HG02852 (cell line): ENCODE measurements around the gene PDGFC.

ENCODE experiments used
- ATAC-seq: cut with Tn5 transposase; IDR thresholded peaks from one replicate; pipeline ENCODE4 v1.9.1; 2021; ENCODE audit warnings: mild to moderate bottlenecking, moderate library complexity; ENCODE audit not compliant: unreplicated experiment

The PDGFC gene

DNA sequence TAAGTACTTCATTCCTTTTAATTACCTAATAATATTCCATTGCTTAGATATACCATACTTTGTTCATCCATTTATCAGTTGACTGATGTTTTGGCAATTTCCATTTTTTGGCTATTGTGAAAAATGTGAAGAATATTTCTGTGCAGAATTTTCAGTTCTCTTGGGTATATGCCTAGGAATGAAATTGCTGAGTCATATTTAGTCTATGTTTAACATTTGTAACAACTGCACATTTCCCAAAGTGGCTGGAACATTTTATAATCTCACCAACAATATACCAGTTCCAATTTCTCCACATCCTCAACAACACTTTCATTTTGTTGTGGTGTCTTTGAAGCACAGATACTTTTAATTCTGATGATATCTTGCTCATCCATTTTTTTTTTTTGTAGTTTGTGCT lies 215.5 kb downstream of the PDGFC start:
- no peak for ATAC-seq

DNA sequence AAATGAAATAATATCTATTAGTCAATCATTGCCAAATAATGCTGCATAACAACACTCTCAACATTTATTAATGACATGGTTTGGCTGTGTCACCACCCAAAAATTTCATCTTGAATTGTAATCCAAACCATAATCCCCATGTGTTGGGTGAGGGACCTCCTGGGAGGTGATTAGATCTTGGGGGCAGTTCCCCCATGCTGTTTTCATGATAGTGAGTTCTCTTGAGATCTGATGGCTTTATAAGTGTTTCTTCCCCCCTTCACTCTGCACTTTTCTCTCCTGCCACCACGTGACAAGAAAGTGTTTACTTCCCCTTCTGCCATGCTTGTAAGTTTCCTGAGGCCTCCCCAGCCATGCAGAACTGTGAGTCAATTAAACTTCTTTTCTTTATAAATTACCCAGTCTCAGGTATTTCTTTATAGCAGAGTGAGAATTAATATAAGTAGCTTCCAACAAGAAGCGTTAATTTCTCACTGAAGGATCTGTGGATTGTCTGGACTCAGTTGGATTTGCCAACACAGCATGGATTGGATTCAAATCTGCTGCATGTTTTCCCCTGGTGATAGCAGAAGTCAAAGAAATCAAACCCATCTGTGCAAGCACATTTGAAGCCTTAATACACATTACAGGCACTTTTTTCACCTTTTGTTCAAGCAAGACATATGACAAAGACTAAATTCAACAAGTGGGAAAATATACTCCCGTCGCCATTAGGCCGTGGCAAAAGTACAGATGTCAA lies 216.6 kb downstream of the PDGFC start:
- ATAC-seq, result no peak

DNA sequence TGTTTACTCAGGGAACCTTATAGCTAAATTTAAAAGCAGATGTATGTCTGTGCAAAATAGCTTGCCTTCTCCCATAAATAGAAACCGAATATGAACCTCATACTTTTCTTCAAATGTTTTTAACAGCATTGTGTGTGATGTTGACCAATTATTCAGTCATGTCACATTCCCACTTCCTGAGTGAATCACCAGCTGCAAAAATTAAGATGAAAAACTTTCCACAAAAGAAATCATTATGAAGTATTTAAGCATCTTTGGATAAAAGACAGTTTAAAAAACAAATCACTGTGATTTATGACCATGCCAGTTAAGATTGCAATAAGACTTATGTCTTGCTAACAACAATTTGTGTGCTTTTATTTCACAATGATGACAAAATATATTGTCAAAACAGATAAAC lies 220.1 kb downstream of the PDGFC start:
- no peak for ATAC-seq

DNA sequence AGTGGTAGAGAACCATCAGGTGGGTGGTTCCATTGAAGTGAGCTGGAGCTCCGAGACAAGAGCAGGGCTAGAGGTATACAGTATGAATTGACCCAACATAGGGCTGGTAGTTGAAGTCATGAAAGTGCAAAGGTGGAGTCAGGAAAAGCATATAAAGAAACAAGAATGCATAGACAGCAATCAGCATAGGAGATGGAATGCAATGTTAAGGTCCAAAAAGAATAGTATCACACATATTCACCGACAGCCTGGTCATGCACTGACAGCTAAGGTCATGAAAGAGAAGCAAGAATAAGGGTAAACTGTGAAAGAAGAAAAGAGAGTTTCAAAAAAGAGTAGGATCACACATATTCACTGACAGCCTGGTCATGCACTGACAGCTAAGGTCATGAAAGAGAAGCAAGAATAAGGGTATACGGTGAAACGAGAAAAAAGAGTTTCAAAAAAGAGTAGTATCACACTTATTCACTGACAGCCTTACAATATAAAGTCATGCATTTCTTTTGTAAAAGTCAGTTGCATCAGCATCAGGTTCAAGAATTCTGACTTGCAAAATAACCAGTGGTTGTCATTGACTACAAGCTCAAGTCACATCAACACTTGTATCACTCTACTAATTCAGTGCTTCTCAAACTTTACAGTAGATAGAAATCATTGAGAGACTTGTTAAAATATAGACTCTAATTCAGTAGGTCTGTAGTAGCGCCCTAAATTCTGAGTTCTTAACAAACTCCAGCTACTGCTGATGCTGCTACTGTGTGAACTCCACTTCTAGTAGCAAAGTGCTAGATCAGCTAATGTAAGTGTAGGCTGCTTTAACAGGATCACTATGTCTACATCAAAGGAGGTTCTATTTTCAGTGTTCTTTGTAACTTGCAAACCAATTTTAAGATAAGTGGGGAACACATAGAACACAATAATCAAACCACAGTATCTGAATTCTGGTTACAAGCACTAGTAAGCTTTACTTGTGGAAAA lies 221.9 kb downstream of the PDGFC start:
- no peak for ATAC-seq

DNA sequence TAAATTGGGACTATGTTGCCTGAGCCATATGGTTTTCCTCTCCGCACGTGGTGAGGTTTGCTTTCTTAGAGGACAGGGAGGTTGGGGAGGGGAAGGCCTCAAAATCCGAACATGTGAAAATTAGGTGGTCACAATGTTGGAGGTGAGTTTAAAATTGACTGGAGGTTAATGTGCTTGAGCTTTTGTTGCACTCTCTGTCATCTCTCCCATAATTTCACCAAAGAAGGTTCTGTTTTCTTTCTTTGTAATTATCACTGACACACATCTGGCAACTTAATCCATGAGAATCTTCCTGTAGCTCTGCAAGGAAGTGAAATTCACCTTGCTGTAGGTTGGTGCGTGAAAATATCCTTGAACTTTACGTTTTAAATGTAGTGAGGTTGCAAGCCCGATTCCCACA lies 225.5 kb downstream of the PDGFC start:
- no peak for ATAC-seq

DNA sequence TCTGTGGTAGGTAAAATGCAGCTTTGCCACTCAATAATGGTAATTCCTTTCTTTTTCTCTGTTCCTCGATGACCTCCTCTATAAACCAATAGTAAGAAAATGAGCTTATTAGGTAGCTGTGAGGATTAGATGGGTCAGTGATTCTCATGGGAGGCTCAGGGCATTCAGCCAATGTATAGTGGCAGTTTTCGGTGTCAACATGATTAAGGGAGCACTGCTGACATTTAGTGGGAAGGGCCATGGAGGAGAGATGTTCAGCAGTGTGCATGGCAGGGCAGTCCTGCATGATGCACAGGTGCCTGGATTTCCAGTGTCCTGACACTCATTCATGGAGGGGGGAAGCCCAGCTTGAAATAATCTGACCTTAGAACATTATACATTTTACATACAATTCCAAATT lies 232.8 kb downstream of the PDGFC start:
- no peak for ATAC-seq

DNA sequence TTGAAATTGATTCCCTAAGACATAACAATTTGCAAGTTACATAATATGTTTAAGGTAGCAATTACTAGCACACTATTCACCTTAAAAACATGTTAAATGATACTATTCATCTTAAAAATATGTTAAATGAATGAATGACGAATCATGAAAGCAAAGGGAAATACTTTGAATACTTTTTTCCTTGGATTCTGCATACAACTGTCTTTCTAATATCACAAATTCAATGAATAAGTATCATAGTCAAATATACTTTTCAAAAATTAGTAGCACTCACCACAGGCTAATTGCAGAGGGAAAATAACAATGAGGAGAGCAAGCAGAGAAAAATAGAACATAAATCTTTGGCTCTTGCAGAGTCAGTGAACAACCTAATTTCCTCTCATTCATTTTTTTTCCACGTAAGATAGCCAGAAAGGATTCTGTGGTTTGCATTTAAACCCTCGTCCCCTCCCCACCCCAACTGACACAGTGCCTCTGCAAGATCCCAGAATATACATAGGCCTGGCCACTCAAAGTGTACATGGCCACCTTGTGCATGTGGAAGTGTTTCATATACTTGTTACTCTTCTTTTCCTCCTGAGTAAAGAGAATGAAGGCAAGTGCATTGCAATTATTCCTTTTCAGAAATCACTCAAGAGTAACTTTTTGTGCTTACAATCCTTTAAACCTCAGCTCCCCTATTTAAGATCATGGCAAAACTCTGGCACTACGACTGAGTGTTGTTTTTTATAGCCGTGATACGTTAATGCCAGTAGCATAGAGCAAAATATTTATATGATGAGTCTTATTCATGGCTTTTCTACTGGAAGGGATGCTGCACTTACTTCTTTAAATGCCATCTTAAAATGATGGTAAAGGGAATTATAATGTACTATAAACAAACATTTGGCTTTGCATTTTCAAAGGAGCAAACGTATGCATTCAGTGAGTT lies 236.4 kb downstream of the PDGFC start:
- no peak for ATAC-seq

DNA sequence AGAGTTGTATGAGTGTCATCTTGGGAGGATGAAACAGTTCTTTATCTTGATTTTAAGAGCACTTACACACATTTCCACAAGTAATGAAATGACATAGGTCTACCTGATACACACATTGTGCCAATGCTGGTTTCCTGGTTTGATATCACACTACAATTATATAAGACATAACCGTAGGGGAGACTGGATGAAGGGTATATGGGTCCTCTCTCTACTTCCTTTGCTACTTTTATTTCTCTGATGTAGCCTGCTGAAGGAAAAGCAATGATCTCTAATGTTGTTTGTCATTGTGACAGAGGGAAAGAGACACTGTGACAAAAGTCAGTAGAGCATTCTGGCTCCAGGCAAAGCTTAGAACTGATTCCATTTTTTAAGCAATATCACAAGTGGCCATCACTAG lies 238.0 kb downstream of the PDGFC start:
- no peak for ATAC-seq

DNA sequence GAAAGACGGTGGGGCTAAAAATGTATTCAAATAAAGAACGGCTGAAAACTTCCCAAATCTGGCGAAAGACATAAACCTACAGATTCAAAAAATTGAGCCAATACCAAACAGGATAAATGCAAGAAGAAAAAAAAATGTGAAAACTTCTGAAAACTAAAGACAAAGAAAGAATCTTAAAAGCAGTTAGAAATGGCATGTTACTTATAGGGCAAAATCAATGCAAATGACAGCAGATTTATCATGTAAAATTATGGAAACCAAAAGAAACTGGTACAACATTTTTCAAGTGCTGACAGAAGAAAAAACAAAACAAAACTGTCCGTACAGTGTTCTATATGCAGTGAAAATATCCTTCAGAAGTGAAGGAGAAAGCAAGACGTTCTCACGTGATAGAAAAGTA lies 239.0 kb downstream of the PDGFC start:
- no peak for ATAC-seq

DNA sequence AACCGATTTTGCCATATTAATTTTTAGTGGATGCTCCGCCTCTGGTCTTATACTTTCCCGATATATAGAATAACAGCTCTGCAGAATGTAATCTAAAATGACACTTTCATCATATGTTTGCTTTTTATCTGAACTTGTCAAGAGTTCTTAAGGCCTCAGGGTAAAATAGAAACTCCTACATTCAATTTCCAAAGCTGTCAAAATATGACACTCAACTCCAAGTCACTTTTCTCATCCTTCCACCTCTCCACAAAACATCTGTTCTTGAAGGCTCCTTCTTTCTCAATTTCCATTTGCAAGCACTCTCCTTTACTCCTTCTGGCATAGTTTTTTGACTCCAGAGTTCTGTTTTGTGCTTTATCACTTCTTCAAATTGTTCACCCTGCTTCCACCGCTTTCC lies 242.2 kb downstream of the PDGFC start:
- ATAC-seq, result no peak

DNA sequence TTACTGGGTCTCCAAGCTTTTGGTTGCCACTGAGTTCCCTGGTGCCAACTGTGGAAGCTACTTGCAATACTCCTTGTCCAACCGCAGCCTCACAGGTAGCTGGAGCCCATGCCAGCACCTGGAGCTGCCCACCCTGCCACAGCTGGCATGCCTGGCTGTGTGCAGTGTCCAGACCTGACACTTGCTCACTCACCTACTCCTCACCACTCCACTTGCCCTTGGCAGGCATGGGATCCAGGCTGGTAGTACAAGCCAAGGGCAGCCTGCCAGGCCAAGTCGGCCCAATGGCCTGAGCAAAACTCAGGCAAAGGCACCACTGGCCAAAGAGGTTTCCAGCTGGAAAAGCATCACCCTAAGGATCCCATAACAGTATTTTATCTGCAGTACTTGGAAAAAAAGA lies 246.3 kb downstream of the PDGFC start:
- ATAC-seq, result no peak

DNA sequence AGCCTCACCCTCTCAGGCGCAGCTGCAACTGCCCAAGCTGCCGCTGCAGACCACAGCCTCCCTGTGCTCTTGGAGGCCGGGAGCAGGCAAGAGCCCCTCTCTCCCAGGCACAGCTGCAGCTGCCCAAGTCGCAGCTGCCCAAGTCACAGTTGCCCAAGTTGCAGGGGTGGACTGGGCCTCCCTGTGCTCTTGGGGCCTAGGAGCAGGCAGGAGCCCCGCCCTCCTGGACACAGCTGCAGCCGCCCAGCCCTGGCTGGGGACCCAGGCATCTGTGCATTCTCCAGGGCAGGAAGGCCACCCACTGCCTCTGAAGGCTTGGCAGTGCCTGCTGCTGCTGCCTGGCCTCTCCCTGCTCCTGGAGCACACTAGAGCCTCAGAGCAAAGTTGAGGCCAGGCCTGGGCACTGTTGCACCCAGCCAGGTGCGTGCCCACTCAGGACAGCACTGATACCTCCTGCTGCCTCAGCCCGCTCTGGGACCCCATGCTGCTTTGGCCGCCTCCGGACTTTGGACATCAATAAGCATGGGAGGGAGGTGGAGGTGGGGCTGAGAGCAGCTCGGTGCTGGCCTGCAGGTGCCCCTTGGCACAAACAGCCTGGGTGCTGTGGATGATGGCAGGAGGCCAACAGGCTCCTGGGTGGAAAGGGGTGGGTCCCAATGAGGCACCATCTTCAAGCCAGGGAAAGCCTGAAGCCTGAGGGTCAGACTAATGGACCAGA lies 247.5 kb downstream of the PDGFC start:
- ATAC-seq, result no peak

DNA sequence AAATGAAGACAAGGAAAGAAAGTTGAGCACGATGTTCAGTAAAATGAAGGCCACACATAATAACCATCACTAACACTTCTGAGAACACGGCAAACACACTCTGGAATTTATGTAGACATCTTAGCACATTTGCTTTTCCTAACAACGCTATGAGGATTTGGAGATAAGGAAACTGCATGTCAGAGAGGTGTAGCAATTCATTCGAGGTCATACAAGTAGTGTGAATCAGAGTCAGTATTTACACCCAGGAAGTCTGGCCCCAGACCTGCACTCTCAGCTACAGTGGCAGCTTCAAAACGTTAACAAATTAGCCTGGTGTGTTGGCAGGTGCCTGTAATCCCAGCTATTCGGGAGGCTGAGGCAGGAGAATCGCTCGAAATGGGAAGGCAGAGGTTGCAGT lies 253.4 kb downstream of the PDGFC start:
- ATAC-seq, result no peak

DNA sequence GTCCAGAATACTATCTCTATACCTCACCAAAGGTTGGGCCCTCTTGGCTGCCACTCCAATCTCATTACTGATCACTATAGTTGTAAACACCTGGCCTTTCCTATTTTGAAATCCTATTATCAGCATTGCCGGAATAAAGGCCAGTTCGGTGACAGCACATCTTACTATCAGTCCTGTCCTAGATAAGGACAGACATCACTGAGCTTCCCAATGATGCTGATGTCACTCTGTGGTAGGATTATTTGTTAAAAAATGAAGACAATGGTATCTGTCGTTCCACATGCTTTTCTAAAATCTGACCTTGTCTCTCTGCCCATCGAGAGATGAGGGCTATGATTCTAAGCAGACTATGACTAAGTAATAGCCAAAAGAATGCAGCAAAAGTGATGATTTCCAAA lies 260.4 kb downstream of the PDGFC start:
- ATAC-seq, result no peak
